Measurements from ENCODE around the gene MUC15.

The MUC15 gene

GRCh38 chr11:26537341-26537740 is 34.7 kb downstream of the MUC15 start:
- Histone ChIP-seq H3K9me3 (ENCODE audit: control insufficient read depth, low read length) (no peaks in the 10 kb centered on the region), H3K4me3 (ENCODE audit: low read length) (no peak overlapping the region), H3K4me1 (ENCODE audit: control insufficient read depth, insufficient read depth, low read length) (no peaks in the 10 kb centered on the region), H3K36me3 (ENCODE audit: control insufficient read depth, insufficient read depth, low read length, severe bottlenecking) (no peaks in the 10 kb centered on the region), H3K27me3 (replicated peaks; ENCODE audit: control insufficient read depth, insufficient read depth, low read length) (no peaks in the 10 kb centered on the region), H3K9ac (ENCODE audit: low read length) (no peak overlapping the region)
- DNase-seq (ENCODE audit: low read depth), result no peak

GRCh38 chr11:26527685-26528084 is 44.4 kb downstream of the MUC15 start:
- no peak overlapping the region for H3K9ac ChIP-seq (ENCODE audit: low read length)
- no peaks in the 10 kb centered on the region for H3K36me3 ChIP-seq (ENCODE audit: control insufficient read depth, insufficient read depth, low read length, severe bottlenecking)
- H3K9me3 ChIP-seq (ENCODE audit: control insufficient read depth, low read length), result no peaks in the 10 kb centered on the region
- H3K27me3 ChIP-seq (replicated peaks; ENCODE audit: control insufficient read depth, insufficient read depth, low read length), result no peaks in the 10 kb centered on the region
- H3K4me1 ChIP-seq (ENCODE audit: control insufficient read depth, insufficient read depth, low read length), result no peaks in the 10 kb centered on the region
- no peak overlapping the region for H3K4me3 ChIP-seq (ENCODE audit: low read length)
- DNase-seq (ENCODE audit: low read depth), result no peak

- H3K4me3 ChIP-seq (ENCODE audit: low read length), result no peak overlapping the region
- no peaks in the 10 kb centered on the region for H3K9me3 ChIP-seq (ENCODE audit: control insufficient read depth, low read length)
- H3K9ac ChIP-seq (ENCODE audit: low read length), result no peak overlapping the region
- H3K36me3 ChIP-seq (ENCODE audit: control insufficient read depth, insufficient read depth, low read length, severe bottlenecking), result no peaks in the 10 kb centered on the region
- no peaks in the 10 kb centered on the region for H3K27me3 ChIP-seq (replicated peaks; ENCODE audit: control insufficient read depth, insufficient read depth, low read length)
- DNase-seq (ENCODE audit: low read depth), result no peak
- peaks cover 17% of the 10 kb centered on the region for H3K4me1 ChIP-seq (ENCODE audit: control insufficient read depth, insufficient read depth, low read length)
These were observed 49.0 kb downstream of the MUC15 start for GRCh38 chr11:26522912-26523610.

- Histone ChIP-seq H3K9me3 (ENCODE audit: control insufficient read depth, low read length) (no peaks in the 10 kb centered on the region), H3K4me3 (ENCODE audit: low read length) (no peak overlapping the region), H3K9ac (ENCODE audit: low read length) (peak overlapping the region; percentile 17), H3K4me1 (ENCODE audit: control insufficient read depth, insufficient read depth, low read length) (peaks cover 17% of the 10 kb centered on the region), H3K27me3 (replicated peaks; ENCODE audit: control insufficient read depth, insufficient read depth, low read length) (no peaks in the 10 kb centered on the region), H3K36me3 (ENCODE audit: control insufficient read depth, insufficient read depth, low read length, severe bottlenecking) (no peaks in the 10 kb centered on the region)
- no peak for DNase-seq (ENCODE audit: low read depth)
These were observed 52.6 kb downstream of the MUC15 start for GRCh38 chr11:26519469-26519868.

GRCh38 chr11:26512196-26512595 is 59.9 kb downstream of the MUC15 start:
- Histone ChIP-seq H3K36me3 (ENCODE audit: control insufficient read depth, insufficient read depth, low read length, severe bottlenecking) (no peaks in the 10 kb centered on the region), H3K4me3 (ENCODE audit: low read length) (no peak overlapping the region), H3K4me1 (ENCODE audit: control insufficient read depth, insufficient read depth, low read length) (no peaks in the 10 kb centered on the region), H3K9ac (ENCODE audit: low read length) (no peak overlapping the region), H3K27me3 (replicated peaks; ENCODE audit: control insufficient read depth, insufficient read depth, low read length) (no peaks in the 10 kb centered on the region), H3K9me3 (ENCODE audit: control insufficient read depth, low read length) (no peaks in the 10 kb centered on the region)
- no peak for DNase-seq (ENCODE audit: low read depth)

- Histone ChIP-seq H3K9ac (ENCODE audit: low read length) (no peak overlapping the region), H3K4me3 (ENCODE audit: low read length) (no peak overlapping the region), H3K36me3 (ENCODE audit: control insufficient read depth, insufficient read depth, low read length, severe bottlenecking) (no peaks in the 10 kb centered on the region), H3K4me1 (ENCODE audit: control insufficient read depth, insufficient read depth, low read length) (no peaks in the 10 kb centered on the region), H3K27me3 (replicated peaks; ENCODE audit: control insufficient read depth, insufficient read depth, low read length) (no peaks in the 10 kb centered on the region), H3K9me3 (ENCODE audit: control insufficient read depth, low read length) (no peaks in the 10 kb centered on the region)
- DNase-seq (ENCODE audit: low read depth), result no peak
These were observed 61.3 kb downstream of the MUC15 start for GRCh38 chr11:26510756-26511155.

- no peak overlapping the region for H3K4me3 ChIP-seq (ENCODE audit: low read length)
- no peak overlapping the region for H3K9ac ChIP-seq (ENCODE audit: low read length)
- no peaks in the 10 kb centered on the region for H3K9me3 ChIP-seq (ENCODE audit: control insufficient read depth, low read length)
- no peaks in the 10 kb centered on the region for H3K36me3 ChIP-seq (ENCODE audit: control insufficient read depth, insufficient read depth, low read length, severe bottlenecking)
- no peak for DNase-seq (ENCODE audit: low read depth)
- no peaks in the 10 kb centered on the region for H3K4me1 ChIP-seq (ENCODE audit: control insufficient read depth, insufficient read depth, low read length)
- H3K27me3 ChIP-seq (replicated peaks; ENCODE audit: control insufficient read depth, insufficient read depth, low read length), result no peaks in the 10 kb centered on the region
These were observed 61.9 kb downstream of the MUC15 start for GRCh38 chr11:26510164-26510563.
